HepG2 (cell line): ENCODE data around the gene MYORG. TPM values are rescaled to one million over a fixed set of nuclear protein-coding genes. Genes with fewer than 3 reads are reported as not detected.

Experiments used
- AFF4 ChIP-seq: sonication (generic); formaldehyde crosslinking; IDR thresholded peaks from 2 replicates; pipeline ENCODE4 v1.4.0; 2020; ENCODE audit warnings: missing genetic modification reagents
- ATF1 ChIP-seq: IDR thresholded peaks from 2 replicates; pipeline ENCODE4 v1.6.1; 2016; ENCODE audit warnings: mild to moderate bottlenecking, control low read depth
- ETS1 ChIP-seq: sonication (generic); formaldehyde crosslinking; IDR thresholded peaks from 2 replicates; pipeline ENCODE4 v1.4.0; 2020; ENCODE audit warnings: missing genetic modification reagents
- FUBP1 ChIP-seq: sonication (generic); formaldehyde crosslinking; IDR thresholded peaks from 2 replicates; pipeline ENCODE4 v1.5.1; 2020; ENCODE audit warnings: missing genetic modification reagents, mild to moderate bottlenecking, borderline replicate concordance
- GATAD1 ChIP-seq: IDR thresholded peaks from 2 replicates; pipeline ENCODE4 v1.6.1; 2016; ENCODE audit warnings: missing genetic modification reagents, missing compliant biosample characterization
- IKZF4 ChIP-seq: sonication (generic); formaldehyde crosslinking; IDR thresholded peaks from 2 replicates; pipeline ENCODE4 v1.5.1; 2020; ENCODE audit warnings: borderline replicate concordance, mild to moderate bottlenecking, low read depth, missing genetic modification reagents; ENCODE audit errors: not compliant biosample characterization
- KDM4B ChIP-seq: sonication (generic); formaldehyde crosslinking; IDR thresholded peaks from 2 replicates; pipeline ENCODE4 v1.4.0; 2020; ENCODE audit warnings: missing genetic modification reagents
- MAFK ChIP-seq, 2 experiments: IDR thresholded peaks in 1 of 2; conservative IDR thresholded peaks in 1 of 2; 2 replicates each; pipeline ENCODE4 v1.6.1; 2011; ENCODE audit warnings: improper control_type of control experiment in 2 of 2, low read length in 2 of 2
- NFIB ChIP-seq: sonication (generic); formaldehyde crosslinking; IDR thresholded peaks from 2 replicates; pipeline ENCODE4 v1.9.0; 2021; ENCODE audit warnings: missing genetic modification reagents, mild to moderate bottlenecking, borderline replicate concordance
- POLR2A ChIP-seq, 2 experiments: IDR thresholded peaks; 2 replicates each; pipeline ENCODE4 v1.6.1; 2011; ENCODE audit warnings: low read depth in 2 of 2, low read length in 2 of 2, mild to moderate bottlenecking in 1 of 2, moderate library complexity in 1 of 2; ENCODE audit not compliant: insufficient read depth in 1 of 2
- SETDB1 ChIP-seq: sonication (generic); formaldehyde crosslinking; IDR thresholded peaks from 2 replicates; pipeline ENCODE4 v1.5.1; 2020; ENCODE audit warnings: missing genetic modification reagents, mild to moderate bottlenecking, borderline replicate concordance
- ZNF20 ChIP-seq: sonication (generic); formaldehyde crosslinking; IDR thresholded peaks from 2 replicates; pipeline ENCODE4 v1.4.0; 2020; ENCODE audit warnings: mild to moderate bottlenecking, moderate library complexity, missing genetic modification reagents
- ZNF251 ChIP-seq: sonication (generic); formaldehyde crosslinking; IDR thresholded peaks from 2 replicates; pipeline ENCODE4 v1.9.0; 2021; ENCODE audit warnings: mild to moderate bottlenecking, missing genetic modification reagents
- ZNF546 ChIP-seq: sonication (generic); formaldehyde crosslinking; conservative IDR thresholded peaks from 2 replicates; pipeline ENCODE4 v1.8.1; 2023; ENCODE audit warnings: mild to moderate bottlenecking, missing genetic modification reagents
- ZNF788 ChIP-seq: sonication (generic); formaldehyde crosslinking; IDR thresholded peaks from 2 replicates; pipeline ENCODE4 v1.5.0; 2020; ENCODE audit warnings: mild to moderate bottlenecking, missing genetic modification reagents, borderline replicate concordance
- polyA plus RNA-seq, 8 experiments: library from polyadenylated mRNA; depleted of rRNA in 3 of 8; stranded (reverse) in 7 of 8; unstranded in 1 of 8; fragments of >200 nt; fragmentation: Illumina TruSeq in 4 of 8; extraction: Trizol in 4 of 8; gene quantifications; 2 replicates each; pipeline versions ENCODE4 v1.2.1 to v1.2.3, GENCODE V29; 2011 to 2016; ENCODE audit warnings: low read depth in 4 of 8, missing spikeins in 1 of 8, mixed read lengths in 1 of 8; ENCODE audit not compliant: insufficient read depth in 1 of 8
- total RNA-seq, 5 experiments: library from RNA; depleted of rRNA; stranded (reverse); fragments of >200 nt; fragmentation: Illumina TruSeq; extraction: Trizol; gene quantifications; 2 replicates each; pipeline ENCODE4 v1.2.3, GENCODE V29; 2016; ENCODE audit warnings: low read depth in 1 of 5
- TF ChIP-seq, protein P1 (sequence below): sonication (generic); formaldehyde crosslinking; IDR thresholded peaks from 2 replicates; pipeline ENCODE4 v1.9.0; 2021; ENCODE audit warnings: missing genetic modification reagents, borderline replicate concordance

Gene MYORG
- total and polyA plus RNA-seq, 2 of the 13 experiments (the other 11 are each of a cell fraction or from before 2014, with no cell fraction given), result 11.1 to 22.4 TPM

GRCh38 chr9:34328987-34329832, 47.5 kb downstream of the MYORG start, which contains the start of the genes KIF24 and NUDT2 (continued):
- no peak for TF ChIP-seq FUBP1
- no peak; the same call in 1 of the 2 replicates for TF ChIP-seq KDM4B (CRISPR knock-in tag)
- peak; percentile 96 for TF ChIP-seq ATF1 (CRISPR knock-in tag)
- TF ChIP-seq NFIB (CRISPR knock-in tag), result no peak
- TF ChIP-seq, protein P1, sequence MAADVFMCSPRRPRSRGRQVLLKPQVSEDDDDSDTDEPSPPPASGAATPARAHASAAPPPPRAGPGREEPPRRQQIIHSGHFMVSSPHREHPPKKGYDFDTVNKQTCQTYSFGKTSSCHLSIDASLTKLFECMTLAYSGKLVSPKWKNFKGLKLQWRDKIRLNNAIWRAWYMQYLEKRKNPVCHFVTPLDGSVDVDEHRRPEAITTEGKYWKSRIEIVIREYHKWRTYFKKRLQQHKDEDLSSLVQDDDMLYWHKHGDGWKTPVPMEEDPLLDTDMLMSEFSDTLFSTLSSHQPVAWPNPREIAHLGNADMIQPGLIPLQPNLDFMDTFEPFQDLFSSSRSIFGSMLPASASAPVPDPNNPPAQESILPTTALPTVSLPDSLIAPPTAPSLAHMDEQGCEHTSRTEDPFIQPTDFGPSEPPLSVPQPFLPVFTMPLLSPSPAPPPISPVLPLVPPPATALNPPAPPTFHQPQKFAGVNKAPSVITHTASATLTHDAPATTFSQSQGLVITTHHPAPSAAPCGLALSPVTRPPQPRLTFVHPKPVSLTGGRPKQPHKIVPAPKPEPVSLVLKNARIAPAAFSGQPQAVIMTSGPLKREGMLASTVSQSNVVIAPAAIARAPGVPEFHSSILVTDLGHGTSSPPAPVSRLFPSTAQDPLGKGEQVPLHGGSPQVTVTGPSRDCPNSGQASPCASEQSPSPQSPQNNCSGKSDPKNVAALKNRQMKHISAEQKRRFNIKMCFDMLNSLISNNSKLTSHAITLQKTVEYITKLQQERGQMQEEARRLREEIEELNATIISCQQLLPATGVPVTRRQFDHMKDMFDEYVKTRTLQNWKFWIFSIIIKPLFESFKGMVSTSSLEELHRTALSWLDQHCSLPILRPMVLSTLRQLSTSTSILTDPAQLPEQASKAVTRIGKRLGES (CRISPR knock-in tag), result no peak
- no peak for TF ChIP-seq ZNF546 (CRISPR knock-in tag)
- TF ChIP-seq SETDB1 (CRISPR knock-in tag), result no peak
- no peak for TF ChIP-seq ZNF20 (CRISPR knock-in tag)
- peak; percentile 88 to 94 for TF ChIP-seq POLR2A (IDR thresholded peaks at IDR 0.05; ENCODE audit: insufficient read depth in 1 of 2, low read depth in 2 of 2, low read length in 2 of 2)
- no peak for TF ChIP-seq IKZF4 (CRISPR knock-in tag)
- TF ChIP-seq ETS1, result no peak
- TF ChIP-seq ZNF788 (CRISPR knock-in tag), result no peak; the same call in 1 of the 2 replicates
- no peak for TF ChIP-seq AFF4 (CRISPR knock-in tag)
- peak; percentile 84 for TF ChIP-seq GATAD1 (CRISPR knock-in tag)
- no peak for TF ChIP-seq MAFK (conservative IDR thresholded peaks at IDR 0.05 in 1 of 2, IDR thresholded peaks at IDR 0.05 in 1 of 2; ENCODE audit: low read length in 2 of 2)
- 0 out of 2 replicates have a peak, but pooled peaks have one; percentile 25 for TF ChIP-seq ZNF251 (CRISPR knock-in tag)
